DMS 273 (cell line): ENCODE data around the gene PHLDA2.

ENCODE experiments used
- DNase-seq: peaks from one replicate; lab custom pipeline; 2025; ENCODE audit not compliant: unreplicated experiment; lab: John Stamatoyannopoulos, UW

Gene PHLDA2

GRCh38 chr11:2883979-2884815 lies 45.0 kb downstream of the PHLDA2 start:
- DNase-seq, result peak; percentile 40

DNA sequence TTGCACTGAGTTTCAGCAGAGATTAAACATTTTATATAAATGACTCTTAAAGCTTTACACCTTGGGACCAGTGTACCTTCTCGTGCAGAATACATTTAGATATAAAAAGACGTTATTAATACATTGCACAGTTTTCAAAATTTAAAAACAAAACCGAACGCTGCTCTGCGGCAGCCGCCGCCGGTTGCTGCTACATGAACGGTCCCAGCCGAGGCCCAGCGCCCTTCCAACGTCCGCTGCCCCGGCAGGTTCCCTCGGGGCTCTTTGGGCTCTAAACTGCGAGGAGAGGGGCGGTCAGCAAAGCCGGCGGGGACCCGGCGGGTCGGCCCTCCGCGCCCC lies 45.6 kb downstream of the PHLDA2 start:
- DNase-seq, result no peak

- no peak for DNase-seq
Observed at GRCh38 chr11:2882396-2883110, 46.7 kb downstream of the PHLDA2 start.

DNA sequence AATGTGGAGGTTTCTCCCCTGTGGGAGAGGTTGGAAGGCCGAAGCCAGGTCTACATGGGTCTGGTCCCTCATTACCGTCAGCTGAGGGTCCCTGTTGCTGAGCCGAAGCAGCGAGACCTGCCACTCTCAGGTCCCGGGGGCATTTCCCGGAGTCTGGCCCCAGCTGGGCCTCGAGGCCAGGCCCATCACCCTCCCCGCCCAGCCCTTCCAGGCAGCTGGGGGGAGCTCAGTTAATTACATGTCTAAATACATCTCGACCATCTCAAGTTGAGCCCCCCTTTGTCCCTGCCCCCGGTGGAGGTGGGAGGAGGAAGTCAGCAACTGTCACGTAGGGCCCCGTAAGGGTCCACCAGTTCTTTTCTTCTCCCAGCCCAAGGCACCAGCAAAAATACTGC lies 47.2 kb downstream of the PHLDA2 start:
- no peak for DNase-seq

- no peak for DNase-seq
Observed at GRCh38 chr11:2881076-2881980, 47.9 kb downstream of the PHLDA2 start.

GRCh38 chr11:2880646-2881045 lies 48.6 kb downstream of the PHLDA2 start:
- no peak for DNase-seq

- DNase-seq, result no peak
Observed at GRCh38 chr11:2878782-2879181, 50.4 kb downstream of the PHLDA2 start.
